Stimulated activated naive CD8-positive, alpha-beta T cell treated with anti-CD3 and anti-CD28 coated beads, Interleukin-15, Interleukin-2, amounts not matched to agents 100 ng/mL and 50 ng/mL, for 24 hours (primary cell): ENCODE data around the gene EPN1.

Source experiments
- H3K27ac Mint-ChIP-seq: one replicate; pipeline ENCODE4 v1.8.0; 2021; ENCODE audit warnings: mild to moderate bottlenecking, mixed read lengths
- H3K27me3 Mint-ChIP-seq: one replicate; pipeline ENCODE4 v1.8.0; 2021; ENCODE audit warnings: mixed read lengths
- H3K36me3 Mint-ChIP-seq: one replicate; pipeline ENCODE4 v1.8.0; 2021; ENCODE audit warnings: low read depth, mixed read lengths
- H3K4me1 Mint-ChIP-seq: one replicate; pipeline ENCODE4 v1.8.0; 2021; ENCODE audit warnings: low read depth, mixed read lengths
- H3K4me3 Mint-ChIP-seq: one replicate; pipeline ENCODE4 v1.8.0; 2021; ENCODE audit warnings: mild to moderate bottlenecking, mixed read lengths
- H3K9me3 Mint-ChIP-seq: one replicate; pipeline ENCODE4 v1.8.0; 2021; ENCODE audit warnings: mixed read lengths

EPN1 gene

DNA sequence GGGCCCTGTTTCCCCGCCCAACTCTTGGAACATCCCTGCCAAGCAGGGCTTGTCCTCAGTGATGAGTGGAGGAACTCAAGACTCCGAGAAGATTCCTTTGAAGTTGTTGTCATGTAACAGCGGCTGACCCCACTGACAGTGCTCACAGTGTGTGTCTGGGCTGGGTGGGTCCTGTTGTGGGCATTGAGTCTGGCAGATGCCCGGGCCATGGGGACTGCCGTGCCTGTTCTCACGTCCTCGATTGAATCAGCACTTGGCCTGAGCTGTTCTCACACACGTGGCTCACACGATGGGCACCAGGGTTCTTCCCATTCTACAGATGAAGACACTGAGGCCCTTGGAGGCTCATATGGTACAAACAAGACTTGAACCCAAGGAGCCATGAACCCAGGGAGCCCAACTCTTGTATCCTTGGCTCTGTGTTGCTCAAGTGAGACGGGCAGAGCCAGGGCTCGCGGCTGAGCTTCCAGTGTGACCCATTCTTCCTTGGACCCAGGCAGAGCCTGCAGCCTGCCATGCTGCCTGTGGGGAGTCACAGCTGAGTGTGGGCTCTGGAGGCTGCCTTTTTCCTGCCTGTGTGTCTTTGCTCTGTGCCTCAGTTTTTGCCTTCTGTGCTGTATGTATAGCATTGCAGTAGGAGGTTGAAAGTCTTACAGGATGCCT lies 8.6 kb upstream of the EPN1 start:
- Mint-ChIP-seq H3K27ac (no peak overlapping the region), H3K9me3 (no peaks in the 10 kb centered on the region), H3K27me3 (no peaks in the 10 kb centered on the region), H3K4me3 (no peak overlapping the region), H3K36me3 (peaks cover 71% of the 10 kb centered on the region), H3K4me1 (peaks cover 50% of the 10 kb centered on the region)

GRCh38 chr19:55667006-55667381 lies 8.0 kb upstream of the EPN1 start:
- Mint-ChIP-seq H3K4me1 (peaks cover 48% of the 10 kb centered on the region), H3K27ac (no peak overlapping the region), H3K36me3 (peaks cover 66% of the 10 kb centered on the region)

DNA sequence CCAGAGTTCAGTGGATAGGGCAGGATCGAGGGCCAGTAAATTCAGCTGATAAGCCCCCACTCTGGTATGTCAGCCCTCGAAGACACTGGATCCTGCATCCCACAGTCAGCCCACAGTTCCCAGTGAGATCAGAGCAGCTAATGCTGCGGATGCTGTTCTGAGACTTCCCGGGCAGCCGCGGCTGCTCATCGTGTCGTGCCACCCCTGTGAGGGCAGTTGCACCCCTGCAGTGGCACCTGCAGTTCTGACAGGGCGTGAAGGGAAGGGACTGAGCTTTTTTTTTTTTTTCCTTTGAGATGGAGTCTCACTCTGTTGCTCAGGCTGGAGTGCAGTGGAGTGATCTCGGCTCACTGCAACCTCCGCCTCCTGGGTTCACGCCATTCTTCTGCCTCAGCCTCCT lies 7.5 kb upstream of the EPN1 start:
- peaks cover 49% of the 10 kb centered on the region for H3K4me1 Mint-ChIP-seq
- H3K4me3 Mint-ChIP-seq = no peak overlapping the region
- H3K9me3 Mint-ChIP-seq = no peaks in the 10 kb centered on the region
- no peak overlapping the region for H3K27ac Mint-ChIP-seq
- H3K27me3 Mint-ChIP-seq = no peaks in the 10 kb centered on the region
- peaks cover 68% of the 10 kb centered on the region for H3K36me3 Mint-ChIP-seq

More at GRCh38 chr19:55667006-55667381, 8.0 kb upstream of the EPN1 start:
- Mint-ChIP-seq H3K4me3 (no peak overlapping the region), H3K9me3 (no peaks in the 10 kb centered on the region), H3K27me3 (no peaks in the 10 kb centered on the region)

DNA sequence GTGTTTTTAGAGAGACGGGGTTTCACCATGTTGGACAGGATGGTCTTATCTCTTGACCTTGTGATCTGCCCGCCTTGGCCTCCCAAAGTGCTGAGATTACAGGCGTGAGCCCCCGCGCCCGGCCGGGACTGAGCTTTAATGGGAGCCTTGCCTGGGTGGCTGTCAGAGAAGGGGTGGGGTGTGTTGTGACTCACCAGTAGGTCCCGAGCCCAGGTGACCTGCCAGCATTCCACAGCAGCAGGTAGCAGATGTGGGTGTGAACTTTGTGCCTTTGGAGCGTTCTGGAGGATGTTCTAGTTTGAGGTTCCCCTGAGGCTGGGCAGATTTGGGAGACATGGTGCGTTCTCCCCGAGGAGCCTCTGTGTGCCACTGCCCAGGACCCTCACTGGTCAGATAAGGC lies 7.1 kb upstream of the EPN1 start:
- Mint-ChIP-seq H3K27me3 (no peaks in the 10 kb centered on the region), H3K4me3 (no peak overlapping the region), H3K27ac (no peak overlapping the region), H3K36me3 (peaks cover 64% of the 10 kb centered on the region), H3K4me1 (peaks cover 45% of the 10 kb centered on the region), H3K9me3 (no peaks in the 10 kb centered on the region)

DNA sequence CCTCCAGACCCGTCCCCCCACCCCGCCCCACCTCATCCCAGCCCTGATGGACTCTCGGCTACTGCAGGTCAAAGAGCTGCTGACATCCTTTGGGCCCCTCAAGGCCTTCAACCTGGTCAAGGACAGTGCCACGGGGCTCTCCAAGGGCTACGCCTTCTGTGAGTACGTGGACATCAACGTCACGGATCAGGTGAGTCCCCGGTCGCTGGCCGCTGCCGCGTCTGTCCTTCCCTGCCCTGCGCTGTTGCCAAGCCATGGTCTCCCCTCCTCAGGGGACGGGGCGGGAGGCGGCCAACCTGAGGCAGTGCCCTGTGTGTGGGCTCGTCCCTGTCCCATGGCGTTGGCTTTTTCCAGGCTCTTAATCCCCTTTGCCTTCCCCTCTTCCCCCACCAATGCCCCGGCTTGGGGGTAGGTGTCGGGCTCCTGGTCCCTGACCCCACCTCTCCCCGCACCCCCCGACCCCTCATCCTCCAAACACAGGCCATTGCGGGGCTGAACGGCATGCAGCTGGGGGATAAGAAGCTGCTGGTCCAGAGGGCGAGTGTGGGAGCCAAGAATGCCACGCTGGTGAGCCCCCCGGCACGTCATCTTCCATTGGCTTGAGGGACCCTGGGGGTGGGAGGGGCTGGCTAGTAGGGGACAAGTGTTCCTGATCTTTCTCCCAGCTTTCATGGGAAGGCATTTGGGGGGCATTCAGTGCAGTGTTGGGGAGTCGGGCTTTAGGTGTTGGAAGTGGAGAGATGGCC lies 6.2 kb upstream of the EPN1 start:
- Mint-ChIP-seq H3K27me3 (no peaks in the 10 kb centered on the region), H3K4me1 (peaks cover 43% of the 10 kb centered on the region), H3K4me3 (no peak overlapping the region), H3K36me3 (peaks cover 63% of the 10 kb centered on the region), H3K9me3 (no peaks in the 10 kb centered on the region), H3K27ac (no peak overlapping the region)

- Mint-ChIP-seq H3K4me3 (no peak overlapping the region), H3K36me3 (peaks cover 59% of the 10 kb centered on the region), H3K9me3 (no peaks in the 10 kb centered on the region), H3K27ac (no peak overlapping the region), H3K4me1 (peaks cover 49% of the 10 kb centered on the region), H3K27me3 (no peaks in the 10 kb centered on the region)
These were observed 5.4 kb upstream of the EPN1 start for GRCh38 chr19:55669418-55670279.

DNA sequence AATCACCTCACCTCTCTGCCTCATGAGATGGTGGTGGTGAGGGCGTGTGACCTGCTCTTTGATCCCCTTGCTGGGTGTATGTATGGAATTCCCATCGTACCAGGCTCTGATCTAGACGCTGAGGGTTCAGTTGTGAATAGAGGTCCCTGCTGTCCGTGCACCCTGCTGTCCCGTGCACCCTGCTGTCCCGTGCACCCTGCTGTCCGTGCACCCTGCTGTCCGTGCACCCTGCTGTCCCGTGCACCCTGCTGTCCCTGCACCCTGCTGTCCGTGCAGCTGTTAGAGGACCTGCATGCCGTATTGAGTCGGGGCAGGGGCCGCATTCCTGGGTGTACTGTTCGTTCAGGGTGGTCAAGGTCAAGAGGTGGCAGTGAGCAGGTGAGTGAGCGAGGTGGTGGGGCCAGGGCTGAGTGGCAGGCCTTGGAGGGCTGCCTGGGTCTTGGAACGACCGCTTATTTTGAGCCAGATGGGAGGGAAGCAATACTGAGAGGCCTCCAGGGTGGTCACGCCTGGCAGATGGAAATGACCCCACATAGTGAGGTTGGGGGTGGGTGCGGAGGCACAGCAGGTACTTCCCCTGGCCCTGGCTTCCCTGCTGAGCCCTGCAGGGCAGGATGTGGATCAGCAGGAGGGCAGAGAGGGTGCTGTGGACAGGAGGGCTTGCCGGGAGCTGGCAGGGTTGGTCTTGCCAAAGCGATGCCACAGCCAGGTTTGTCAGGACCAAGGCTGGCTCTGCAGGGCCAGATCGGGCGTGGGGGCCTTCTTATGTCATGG lies 4.6 kb upstream of the EPN1 start:
- Mint-ChIP-seq H3K27me3 (no peaks in the 10 kb centered on the region), H3K4me3 (no peak overlapping the region), H3K4me1 (peaks cover 49% of the 10 kb centered on the region), H3K9me3 (no peaks in the 10 kb centered on the region), H3K36me3 (peaks cover 57% of the 10 kb centered on the region), H3K27ac (peak overlapping the region; percentile 34)

GRCh38 chr19:55671054-55671378 lies 4.0 kb upstream of the EPN1 start:
- H3K27me3 Mint-ChIP-seq = no peaks in the 10 kb centered on the region
- peak overlapping the region; percentile 34 for H3K27ac Mint-ChIP-seq
- no peak overlapping the region for H3K4me3 Mint-ChIP-seq
- peaks cover 55% of the 10 kb centered on the region for H3K36me3 Mint-ChIP-seq
- peaks cover 47% of the 10 kb centered on the region for H3K4me1 Mint-ChIP-seq
- no peaks in the 10 kb centered on the region for H3K9me3 Mint-ChIP-seq

GRCh38 chr19:55672418-55672817 lies 2.6 kb upstream of the EPN1 start:
- Mint-ChIP-seq H3K36me3 (peaks cover 54% of the 10 kb centered on the region), H3K27ac (no peak overlapping the region), H3K4me1 (peaks cover 54% of the 10 kb centered on the region), H3K27me3 (no peaks in the 10 kb centered on the region), H3K4me3 (no peak overlapping the region), H3K9me3 (no peaks in the 10 kb centered on the region)

GRCh38 chr19:55673465-55673864 lies 1.6 kb upstream of the EPN1 start:
- Mint-ChIP-seq H3K9me3 (no peaks in the 10 kb centered on the region), H3K27me3 (no peaks in the 10 kb centered on the region), H3K4me1 (peaks cover 55% of the 10 kb centered on the region), H3K27ac (peak overlapping the region; percentile 59), H3K36me3 (peaks cover 57% of the 10 kb centered on the region), H3K4me3 (peak overlapping the region; percentile 32)

DNA sequence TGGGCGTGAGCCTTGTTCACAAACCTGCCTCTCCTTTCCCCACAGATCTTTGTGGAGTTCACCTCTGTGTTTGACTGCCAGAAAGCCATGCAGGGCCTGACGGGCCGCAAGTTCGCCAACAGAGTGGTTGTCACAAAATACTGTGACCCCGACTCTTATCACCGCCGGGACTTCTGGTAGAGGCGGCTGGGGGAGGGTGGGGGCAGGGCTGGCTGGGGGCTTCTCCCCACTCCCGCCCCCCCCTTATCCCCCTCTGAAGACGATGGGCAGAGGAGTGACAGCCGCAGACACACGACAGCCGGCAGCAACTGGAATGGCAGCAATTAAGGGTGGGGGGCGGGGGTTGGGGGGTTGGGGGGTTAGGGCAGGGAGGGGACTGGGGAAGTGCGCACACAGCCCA lies 1.1 kb upstream of the EPN1 start:
- no peaks in the 10 kb centered on the region for H3K9me3 Mint-ChIP-seq
- H3K4me1 Mint-ChIP-seq = peaks cover 60% of the 10 kb centered on the region
- H3K27ac Mint-ChIP-seq = peak overlapping the region; percentile 59
- H3K27me3 Mint-ChIP-seq = no peaks in the 10 kb centered on the region
- H3K36me3 Mint-ChIP-seq = peaks cover 62% of the 10 kb centered on the region
- peak overlapping the region; percentile 32 for H3K4me3 Mint-ChIP-seq

DNA sequence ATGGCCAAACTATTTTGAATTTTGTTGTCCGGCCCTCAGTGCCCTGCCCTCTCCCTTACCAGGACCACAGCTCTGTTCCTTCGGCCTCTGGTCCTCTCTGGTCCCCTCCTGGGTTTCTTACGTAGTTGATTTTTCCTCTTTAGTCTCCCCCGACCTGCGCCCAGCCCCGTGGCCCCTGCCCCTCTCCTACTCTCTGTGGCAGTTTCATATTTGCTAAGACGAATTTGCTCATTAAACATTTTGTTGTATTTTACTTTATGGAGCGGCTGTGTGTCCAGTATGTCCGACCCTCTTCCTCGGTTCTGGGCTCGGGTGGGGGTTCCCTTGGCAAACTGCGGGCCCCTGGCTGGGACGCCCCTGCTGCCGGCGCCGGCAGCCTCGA lies 576 bp upstream of the EPN1 start:
- H3K36me3 Mint-ChIP-seq = peaks cover 61% of the 10 kb centered on the region
- H3K9me3 Mint-ChIP-seq = no peaks in the 10 kb centered on the region
- peaks cover 65% of the 10 kb centered on the region for H3K4me1 Mint-ChIP-seq
- H3K27me3 Mint-ChIP-seq = no peaks in the 10 kb centered on the region
- peak overlapping the region; percentile 89 for H3K27ac Mint-ChIP-seq
- peak overlapping the region; percentile 68 for H3K4me3 Mint-ChIP-seq

- no peaks in the 10 kb centered on the region for H3K27me3 Mint-ChIP-seq
- peaks cover 67% of the 10 kb centered on the region for H3K4me1 Mint-ChIP-seq
- peak overlapping the region; percentile 94 for H3K4me3 Mint-ChIP-seq
- no peaks in the 10 kb centered on the region for H3K9me3 Mint-ChIP-seq
- H3K36me3 Mint-ChIP-seq = peaks cover 59% of the 10 kb centered on the region
- peak overlapping the region; percentile 94 for H3K27ac Mint-ChIP-seq
These were observed 782 bp downstream of the EPN1 start for GRCh38 chr19:55675661-55676354.

DNA sequence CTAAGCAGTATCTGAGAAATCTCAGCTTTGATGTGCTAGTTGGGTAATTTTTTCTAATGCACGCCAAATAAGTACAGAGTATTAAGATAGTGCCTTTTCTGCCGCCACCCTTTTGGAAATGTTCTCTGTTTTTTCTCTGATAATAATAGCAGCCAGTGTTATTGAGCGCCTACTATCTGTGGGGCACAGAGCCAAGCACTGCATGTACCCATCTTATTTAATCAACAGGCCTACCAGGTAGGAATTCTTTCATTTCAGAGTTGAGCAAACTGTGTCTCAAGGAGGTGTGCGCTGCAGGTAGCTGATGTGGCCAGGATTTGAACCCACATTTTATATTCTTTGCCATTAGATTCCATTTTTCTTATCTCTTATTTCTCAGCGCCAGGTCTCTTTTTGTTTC lies 1.4 kb downstream of the EPN1 start:
- Mint-ChIP-seq H3K27ac (peak overlapping the region; percentile 59), H3K4me3 (peak overlapping the region; percentile 94), H3K9me3 (no peaks in the 10 kb centered on the region)

More for the DNA sequence above, 1.4 kb downstream of the EPN1 start:
- Mint-ChIP-seq H3K4me1 (peaks cover 61% of the 10 kb centered on the region), H3K36me3 (peaks cover 55% of the 10 kb centered on the region), H3K27me3 (no peaks in the 10 kb centered on the region)
